Measurements from ENCODE around the gene BMPER.

DNA sequence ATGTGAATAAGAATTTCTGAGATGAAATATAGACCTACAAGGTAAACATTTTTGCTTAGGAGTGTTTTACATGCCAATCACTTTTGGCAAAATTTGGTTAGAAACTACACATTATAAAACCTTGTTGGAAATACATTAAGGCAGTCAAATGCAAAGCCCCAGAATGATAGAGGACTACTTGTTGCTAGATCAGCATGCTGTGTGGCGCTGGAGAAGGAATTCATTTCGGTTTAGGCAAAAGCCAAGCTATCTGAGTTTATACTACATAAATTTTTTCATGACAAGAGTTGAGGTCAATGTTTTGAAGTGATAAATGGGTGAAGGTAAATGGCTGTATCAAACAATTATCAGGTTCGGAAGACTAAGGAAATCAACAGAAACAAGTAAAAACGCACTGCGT is 2.3 kb downstream of the BMPER start:
- TF ChIP-seq CTCF (conservative IDR thresholded peaks at IDR 0.05; ENCODE audit: low read depth, low read length): no peak
- TF ChIP-seq EZH2 (IDR thresholded peaks at IDR 0.05; ENCODE audit: borderline replicate concordance, low read depth, low read length, poor library complexity, severe bottlenecking): no peak
